Fibroblast of mammary gland (primary cell): Measurements from ENCODE around the gene FREM1.
A peak's percentile ranks its signal among the peaks of the same experiment; 100 is the strongest.

ENCODE experiments used
- DNase-seq: peaks from one replicate; pipeline ENCODE4 v3.0.0-alpha.2; 2010; ENCODE audit warnings: low read depth
- H3K4me3 ChIP-seq: 2 replicates; pipeline ENCODE4 v1.5.1; 2011; ENCODE audit warnings: low read depth, mild to moderate bottlenecking, low read length, moderate library complexity; ENCODE audit not compliant: control insufficient read depth
- CTCF ChIP-seq: conservative IDR thresholded peaks from 2 replicates; pipeline ENCODE4 v1.5.1; 2011; ENCODE audit warnings: low read depth, low read length, inconsistent platforms; ENCODE audit not compliant: control insufficient read depth, insufficient read depth

FREM1 gene

DNA sequence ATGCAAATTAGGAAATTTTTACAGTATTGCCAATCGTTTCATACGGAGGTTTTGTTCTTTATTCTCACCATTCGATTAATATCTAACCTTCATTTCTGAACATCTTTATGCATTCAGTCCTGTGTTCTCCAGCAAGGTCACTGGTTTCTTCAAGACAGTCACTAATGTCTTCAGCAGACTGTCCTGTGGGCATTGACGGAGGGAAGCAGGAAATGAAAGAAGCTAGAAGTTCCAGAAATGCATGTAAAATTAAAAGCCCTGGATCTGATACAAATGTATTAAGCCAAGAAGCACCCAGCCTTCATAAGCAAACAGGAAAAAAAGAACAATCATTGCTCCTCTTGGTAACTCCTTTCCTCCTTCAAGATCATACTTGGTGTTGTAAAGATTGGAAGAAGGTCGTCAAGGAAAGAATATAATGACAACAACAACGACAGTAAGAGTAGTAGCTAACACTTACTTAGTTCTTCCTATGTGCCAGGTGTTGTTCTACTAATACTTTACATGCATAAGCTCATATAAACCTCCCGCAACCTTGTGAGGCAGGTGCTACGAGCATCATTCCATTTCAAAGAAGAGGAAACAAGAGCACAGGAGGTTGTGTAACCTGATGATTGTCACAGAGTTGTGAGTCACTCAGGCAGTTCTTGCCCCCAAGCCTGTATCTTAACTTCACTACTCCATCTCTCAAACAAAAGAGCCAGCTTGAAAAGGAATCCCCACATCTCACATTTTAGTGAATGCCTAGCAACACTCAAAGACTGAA, 127.8 kb downstream of the FREM1 start:
- TF ChIP-seq CTCF: no peak
- no peak overlapping the region for H3K4me3 ChIP-seq
- peak; percentile 15 for DNase-seq

DNA sequence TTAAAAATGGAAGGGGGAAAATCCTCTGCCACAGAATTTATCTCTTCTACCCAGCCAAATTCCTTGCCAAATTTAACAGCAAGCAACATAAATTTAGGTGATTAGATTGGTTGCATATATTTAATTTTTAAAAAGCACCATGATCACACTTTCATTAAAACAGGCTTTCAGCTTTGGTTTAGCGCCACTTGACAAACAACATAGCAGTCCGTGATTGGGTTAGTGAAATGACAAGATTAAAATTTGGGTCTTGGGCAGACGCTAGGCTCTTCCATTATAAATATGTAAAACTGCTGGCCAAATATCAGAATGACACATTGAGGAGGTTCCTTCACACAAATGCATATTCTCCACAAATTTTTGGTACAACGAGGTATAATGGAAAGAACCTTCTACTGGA, 129.5 kb downstream of the FREM1 start:
- no peak for TF ChIP-seq CTCF
- no peak overlapping the region for H3K4me3 ChIP-seq
- DNase-seq: no peak

GRCh38 chr9:14780251-14780650, 130.0 kb downstream of the FREM1 start:
- no peak overlapping the region for H3K4me3 ChIP-seq
- no peak for TF ChIP-seq CTCF
- DNase-seq: no peak

GRCh38 chr9:14779566-14780022, 130.6 kb downstream of the FREM1 start:
- peak; percentile 75 for DNase-seq
- no peak overlapping the region for H3K4me3 ChIP-seq
- no peak for TF ChIP-seq CTCF

GRCh38 chr9:14778565-14778964, 131.7 kb downstream of the FREM1 start:
- H3K4me3 ChIP-seq: no peak overlapping the region
- TF ChIP-seq CTCF: no peak
- no peak for DNase-seq

- no peak for DNase-seq
- no peak for TF ChIP-seq CTCF
- H3K4me3 ChIP-seq: no peak overlapping the region
Observed at GRCh38 chr9:14775917-14776316, 134.3 kb downstream of the FREM1 start.
